ENCODE results near the gene RAI2.

The RAI2 gene

DNA sequence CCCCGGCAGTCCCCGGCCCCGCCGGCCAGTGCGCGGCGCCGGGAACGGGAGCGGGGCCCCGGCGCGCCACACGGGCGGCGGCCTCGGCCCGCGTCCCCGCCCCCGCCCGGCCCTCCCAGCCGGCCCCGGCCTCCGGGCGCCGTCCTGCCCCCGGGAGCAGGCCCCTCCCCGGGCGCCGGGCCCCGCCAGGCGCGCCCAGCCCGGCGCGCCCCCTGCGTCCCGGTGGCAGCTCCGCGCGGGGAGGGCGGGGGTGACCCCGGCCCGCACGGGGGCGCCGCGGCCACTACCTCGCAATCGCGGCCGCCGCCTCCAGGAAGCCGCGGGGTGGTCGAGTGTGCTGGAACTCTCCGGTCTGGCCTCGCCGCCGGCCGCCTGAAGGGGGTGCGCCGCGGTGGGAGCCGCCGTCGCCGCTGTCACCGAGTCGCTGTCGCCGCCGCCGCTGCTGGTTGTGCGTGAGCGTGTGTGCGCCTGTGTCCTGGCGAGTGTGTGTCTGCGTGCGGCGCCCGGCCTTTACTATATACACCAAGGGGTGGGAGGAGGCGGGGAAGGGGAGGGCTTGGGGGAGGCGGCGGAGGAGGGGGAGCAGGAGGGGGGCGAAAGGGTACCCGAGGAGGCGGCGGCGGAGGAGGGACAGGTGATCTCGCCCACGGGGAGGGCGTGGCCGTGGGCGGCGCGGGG lies at the start of gene RAI2:
Gene RAI2 (minus strand): TSS at position 488 of the 678 bp plus-strand sequence. CDS start 59,288 bp downstream, outside the sequence.
- DNase-seq (ENCODE audit: low read depth, low spot score), result peak; percentile 9

DNA sequence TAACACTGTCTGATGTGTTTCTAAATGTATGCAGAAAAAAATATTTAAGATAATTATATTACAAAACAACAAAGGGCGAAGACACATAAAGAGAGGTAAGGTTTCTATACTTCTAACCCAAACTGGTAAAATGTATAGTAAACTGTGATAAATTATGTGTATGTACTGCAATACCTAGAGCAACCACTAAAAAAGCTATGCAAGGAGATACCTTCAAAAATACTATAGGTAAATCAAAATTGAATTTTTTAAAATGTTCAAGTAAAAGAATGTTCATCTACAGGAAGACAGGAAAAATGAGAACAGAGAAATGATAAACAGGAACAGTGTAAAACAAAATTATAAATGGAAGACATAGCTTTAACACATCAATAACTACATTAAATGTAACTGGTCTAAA lies 27.3 kb upstream of the RAI2 start:
- DNase-seq (ENCODE audit: low read depth, low spot score), result no peak

DNA sequence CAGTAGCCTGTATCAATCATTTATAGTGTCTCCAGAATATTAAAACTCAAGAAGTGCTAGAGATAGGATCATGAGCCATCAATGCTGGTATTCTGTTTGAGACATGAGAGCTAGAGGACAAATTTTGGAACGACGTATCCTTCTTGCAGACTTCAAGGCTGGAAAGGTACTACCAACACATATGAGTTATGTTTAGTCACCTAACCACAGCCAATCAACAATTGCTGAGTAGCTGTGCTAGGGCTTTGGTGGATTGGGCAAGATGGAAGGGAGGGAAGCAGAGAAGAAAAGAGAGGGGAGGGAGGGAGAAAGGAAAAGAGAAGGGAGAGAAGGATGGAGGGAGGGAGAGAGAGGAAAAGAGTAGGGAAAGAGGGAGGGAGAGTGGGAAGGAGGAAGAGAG lies 21.6 kb upstream of the RAI2 start:
- no peak for DNase-seq (ENCODE audit: low read depth, low spot score)

DNA sequence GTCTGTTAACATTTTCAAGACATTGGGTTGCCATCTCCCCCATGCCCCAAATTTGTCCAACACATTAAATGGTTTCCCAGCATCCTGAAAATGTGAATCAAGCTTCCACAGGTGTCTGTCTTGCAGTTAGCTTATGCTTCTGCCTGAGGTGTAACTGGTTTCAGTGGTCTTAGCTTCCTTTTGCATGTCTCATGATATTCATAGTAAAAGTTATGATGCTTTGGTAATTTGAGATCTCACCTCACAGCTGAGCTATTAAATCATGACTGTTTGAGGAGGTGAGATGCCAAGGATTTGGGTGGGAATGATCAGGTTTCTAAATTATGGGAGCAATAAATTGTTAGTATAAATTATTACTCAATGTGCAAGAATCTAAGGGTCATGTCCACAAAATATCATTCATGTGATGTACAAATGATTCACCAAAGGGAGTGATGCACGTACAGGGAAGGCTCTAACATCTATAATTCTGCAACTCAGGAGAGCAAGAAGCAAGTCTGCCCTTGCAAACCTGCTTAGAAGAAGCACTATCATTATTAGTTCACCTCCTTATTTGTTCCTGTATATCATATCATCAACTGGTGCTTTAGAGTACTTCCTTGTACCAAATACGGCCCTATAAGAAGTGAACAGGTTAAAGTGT lies 17.1 kb upstream of the RAI2 start:
- no peak for DNase-seq (ENCODE audit: low read depth, low spot score)

DNA sequence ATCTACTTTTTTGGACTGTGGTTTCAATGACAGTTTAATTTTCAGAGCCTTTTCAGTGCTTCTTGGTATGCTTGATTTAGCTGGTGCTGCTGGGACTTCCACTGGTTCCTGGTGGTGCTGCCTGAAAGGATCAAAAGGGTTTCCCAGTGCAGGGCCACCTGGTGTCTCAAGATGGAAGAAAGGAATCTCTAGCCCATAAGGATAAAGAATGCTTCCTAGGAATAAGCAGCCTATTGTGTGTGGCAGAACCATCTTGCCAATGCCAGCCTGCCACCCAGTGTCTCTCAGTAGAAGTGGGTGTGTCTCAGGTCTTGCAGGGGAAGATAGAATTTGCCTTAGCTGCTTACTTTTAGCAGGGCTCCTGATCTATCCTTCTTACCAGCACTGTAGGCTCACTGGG lies 15.0 kb upstream of the RAI2 start:
- no peak for DNase-seq (ENCODE audit: low read depth, low spot score)

DNA sequence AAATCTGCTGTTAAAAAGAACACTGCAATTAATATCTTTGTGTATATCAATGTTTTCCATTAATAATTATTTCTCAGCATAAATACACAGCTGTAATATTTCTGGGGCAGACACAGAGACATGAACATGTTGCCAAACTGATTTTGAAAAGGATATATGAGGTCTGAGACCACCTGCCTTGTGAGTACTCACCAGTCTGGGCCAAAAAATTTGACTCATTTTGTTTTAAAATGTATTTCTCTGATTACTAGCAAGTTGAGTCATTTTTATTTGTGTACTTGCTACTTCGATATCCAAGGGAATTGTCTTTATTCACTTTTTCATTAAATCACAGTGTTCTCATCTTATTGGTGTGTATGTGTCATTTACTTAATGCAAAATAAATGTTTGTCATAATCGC lies 8.5 kb upstream of the RAI2 start:
- no peak for DNase-seq (ENCODE audit: low read depth, low spot score)

DNA sequence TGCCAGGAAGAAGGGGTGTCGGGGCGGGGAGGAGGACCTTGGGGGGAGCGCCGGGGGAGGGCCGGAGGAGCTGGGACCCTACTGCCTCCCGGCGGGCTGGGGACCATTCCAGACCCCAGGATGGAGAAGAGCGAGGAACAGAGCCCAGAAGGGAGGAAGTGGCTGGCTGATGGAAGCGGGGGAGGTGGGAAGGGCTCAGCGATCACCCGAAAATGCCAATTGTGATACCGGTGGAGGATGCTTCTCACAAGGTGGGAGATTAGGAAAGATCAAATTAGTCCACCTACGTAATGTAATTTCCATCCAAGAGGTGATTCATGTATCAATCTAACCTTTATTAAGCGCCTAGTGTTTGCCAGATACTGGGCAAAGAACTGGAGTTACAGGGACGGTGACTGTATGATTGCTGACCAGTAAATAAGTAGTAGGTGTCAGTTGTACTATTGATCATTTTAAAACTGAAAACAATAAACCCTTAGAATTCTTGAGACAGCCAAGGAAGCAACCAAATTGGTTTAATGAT lies 452 bp upstream of the RAI2 start:
- no peak for DNase-seq (ENCODE audit: low read depth, low spot score)

DNA sequence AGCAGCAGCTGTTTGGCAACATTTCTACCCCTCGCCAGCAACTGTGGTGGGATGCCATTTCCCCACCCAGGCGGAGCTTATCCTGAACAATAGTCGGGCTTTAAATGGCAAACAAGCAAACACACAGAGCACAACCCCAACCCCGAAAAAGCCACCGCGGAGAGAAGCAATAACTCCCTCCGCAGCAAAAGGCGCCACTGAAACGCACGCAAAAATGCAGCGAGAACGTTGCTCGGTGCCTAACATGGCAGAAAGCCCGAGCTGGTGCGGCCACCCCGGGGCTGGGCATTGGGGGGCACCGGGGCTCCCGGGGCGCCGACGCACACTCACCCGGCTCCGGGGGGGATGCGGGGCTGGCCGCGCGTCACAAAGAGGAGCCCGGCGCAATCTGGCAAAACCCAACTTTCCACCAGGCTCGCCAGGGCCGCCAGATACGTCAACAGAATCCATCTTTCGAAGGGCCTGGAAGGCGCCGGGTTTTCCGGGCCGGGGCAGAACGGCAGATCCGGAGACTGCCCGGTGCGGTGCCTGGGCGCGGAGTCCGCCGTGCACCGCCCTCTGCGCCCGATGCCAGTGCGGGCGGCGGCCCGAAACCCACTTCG lies 818 bp downstream of the RAI2 start:
- peak; percentile 15 for DNase-seq (ENCODE audit: low read depth, low spot score)

DNA sequence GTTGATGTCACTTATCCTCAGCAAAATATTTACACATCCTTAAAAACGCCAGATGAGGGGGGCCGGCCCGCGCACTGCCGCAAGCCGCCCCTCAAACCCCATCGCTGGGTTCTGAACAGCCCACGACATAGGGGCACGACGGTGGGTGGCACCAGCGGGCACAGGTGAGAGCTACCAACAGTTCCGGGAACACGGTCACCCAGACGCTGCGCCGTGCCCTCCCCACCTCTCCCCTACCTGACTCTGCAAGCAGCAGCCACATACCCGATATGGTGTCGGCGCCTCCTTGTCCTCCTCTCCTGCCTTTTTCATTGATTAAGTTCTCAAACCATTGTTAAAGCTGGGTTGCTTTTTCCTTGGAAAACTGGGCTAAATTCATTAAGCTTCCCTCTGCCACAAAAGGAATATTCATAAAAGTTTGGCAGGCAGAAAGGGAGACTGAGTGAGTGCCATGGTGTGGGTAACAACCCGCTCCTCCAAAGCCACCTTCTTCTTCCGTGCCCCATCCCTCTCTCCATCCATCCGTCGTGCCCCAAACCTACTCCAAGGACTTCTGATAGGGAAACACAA lies 1.4 kb downstream of the RAI2 start:
- DNase-seq (ENCODE audit: low read depth, low spot score), result no peak

DNA sequence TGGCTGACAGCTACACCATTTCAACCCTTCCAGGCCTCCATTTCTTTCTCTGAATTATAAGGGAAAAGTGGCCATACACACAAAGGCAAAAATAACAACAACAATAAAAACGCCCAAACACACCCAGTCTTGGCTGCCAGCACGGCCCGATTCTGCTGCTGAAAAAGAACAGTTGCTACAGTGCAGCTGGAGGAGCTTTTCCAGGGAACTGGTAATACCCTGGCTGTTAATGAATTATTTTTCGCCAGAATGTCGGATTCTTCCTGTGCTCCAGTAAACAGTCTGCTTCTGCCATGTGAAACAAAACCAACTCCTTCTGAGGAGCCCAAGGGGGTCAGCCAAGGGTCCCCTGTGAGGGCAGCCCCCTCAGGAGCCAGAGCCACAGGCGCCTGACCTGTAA lies 6.6 kb downstream of the RAI2 start:
- no peak for DNase-seq (ENCODE audit: low read depth, low spot score)

DNA sequence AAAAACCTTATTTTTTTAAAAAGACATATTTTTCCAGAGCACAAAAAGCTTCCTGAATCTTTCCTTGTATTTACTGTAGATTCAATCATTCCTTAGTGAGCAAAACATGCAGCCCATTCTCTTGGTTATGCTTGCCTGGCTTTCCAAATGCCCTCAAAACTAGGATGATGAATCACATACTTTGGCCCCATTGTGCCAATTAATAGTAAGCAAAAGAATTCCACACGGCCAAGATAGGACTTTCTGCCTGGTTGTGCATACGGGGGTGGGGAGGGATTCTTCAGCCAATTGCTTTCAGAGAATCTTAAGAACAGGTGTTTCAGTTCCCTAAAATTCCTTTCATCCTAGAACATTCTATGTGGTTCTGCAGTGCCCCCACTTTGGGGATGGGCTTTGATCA lies 7.0 kb downstream of the RAI2 start:
- no peak for DNase-seq (ENCODE audit: low read depth, low spot score)

DNA sequence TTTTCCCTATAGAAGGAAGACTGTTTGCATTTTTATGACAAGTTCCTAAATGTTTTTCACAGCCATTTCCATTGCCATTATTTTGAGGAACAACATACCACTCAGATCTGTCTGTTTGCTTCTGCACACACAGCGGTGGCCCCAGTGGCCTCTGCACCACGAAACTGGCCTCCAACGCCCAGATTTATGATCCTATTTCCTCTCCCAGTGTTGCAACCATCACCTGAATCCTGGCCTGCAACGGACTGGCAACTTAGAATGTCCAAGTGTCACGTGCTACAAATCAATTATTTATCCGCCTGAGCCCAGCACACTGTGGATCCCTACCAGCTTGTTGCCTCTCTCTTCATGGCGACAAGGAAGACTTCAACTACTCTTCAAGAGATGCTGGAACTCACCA lies 9.2 kb downstream of the RAI2 start:
- DNase-seq (ENCODE audit: low read depth, low spot score), result no peak

DNA sequence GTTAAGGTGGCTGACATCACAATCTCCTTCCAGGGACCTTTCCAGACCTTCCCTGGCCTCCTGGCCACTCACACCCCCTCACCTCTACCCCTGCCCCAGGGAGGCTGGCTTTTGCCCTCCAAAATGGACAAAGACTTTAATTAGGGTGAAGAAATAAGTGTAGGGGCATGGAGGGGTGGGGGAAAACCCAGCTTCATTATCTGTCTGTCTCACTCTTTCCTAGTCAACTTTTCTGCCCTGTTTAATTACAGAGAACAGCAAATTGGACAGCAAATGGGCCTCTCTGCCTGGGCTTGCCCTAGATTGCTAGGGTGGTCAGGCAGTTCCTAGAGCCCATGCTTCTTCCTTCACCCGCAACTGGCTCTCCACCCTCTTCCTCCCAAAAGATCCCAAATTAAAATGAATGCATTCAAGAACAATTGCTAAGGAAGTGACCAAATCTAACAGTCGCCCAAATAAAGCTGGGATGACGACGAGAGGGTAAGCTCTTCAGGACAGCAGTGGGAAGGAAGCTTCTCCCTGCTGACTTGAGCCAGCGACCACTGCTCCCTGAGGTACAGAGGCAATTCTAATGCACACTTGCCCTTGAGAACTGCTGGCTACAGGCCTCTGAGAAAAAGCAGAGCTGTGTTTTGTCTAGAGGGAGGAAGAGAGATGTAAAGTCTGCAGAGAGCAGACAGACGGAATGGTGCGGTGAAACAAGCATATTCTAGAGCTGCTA lies 12.4 kb downstream of the RAI2 start:
- no peak for DNase-seq (ENCODE audit: low read depth, low spot score)

DNA sequence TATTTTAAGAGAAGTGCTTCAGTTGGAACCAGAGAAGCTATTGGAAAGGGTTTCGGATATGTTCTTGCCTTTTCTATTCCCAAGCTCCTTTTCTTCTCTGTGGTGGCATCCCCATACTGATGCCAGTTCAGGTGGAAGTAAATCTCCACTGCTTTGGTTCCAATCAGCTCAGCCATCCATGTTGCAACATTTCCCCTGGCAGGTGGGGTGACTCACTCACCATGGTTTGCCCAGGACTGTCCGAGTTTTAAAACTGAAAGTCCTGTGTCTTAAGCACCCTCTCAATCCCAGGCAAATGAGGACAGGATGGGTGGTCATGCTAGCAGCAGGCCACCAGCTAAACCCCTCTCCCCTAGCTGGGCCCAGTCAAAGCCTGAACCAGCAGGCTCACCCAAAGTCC lies 15.1 kb downstream of the RAI2 start:
- DNase-seq (ENCODE audit: low read depth, low spot score), result no peak

DNA sequence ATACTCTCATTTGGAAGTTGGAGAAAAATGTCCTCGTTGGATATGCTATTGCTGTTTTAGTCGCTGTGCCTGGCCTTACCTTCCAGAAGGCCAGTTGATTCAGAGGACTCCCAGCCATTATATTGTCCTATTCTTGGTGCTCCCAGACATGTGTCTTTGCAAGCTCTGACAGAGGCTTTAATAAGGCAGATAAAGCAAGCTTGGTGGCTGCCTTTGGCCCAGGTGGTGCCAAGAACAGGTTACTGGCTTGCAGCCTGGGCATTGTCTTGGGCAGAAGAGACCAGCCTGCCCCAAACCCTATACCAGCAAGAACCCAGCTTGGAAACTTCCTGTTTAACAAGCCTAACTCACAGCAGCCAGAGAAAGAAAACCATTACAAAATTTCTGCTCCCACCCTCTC lies 16.9 kb downstream of the RAI2 start:
- DNase-seq (ENCODE audit: low read depth, low spot score), result no peak

DNA sequence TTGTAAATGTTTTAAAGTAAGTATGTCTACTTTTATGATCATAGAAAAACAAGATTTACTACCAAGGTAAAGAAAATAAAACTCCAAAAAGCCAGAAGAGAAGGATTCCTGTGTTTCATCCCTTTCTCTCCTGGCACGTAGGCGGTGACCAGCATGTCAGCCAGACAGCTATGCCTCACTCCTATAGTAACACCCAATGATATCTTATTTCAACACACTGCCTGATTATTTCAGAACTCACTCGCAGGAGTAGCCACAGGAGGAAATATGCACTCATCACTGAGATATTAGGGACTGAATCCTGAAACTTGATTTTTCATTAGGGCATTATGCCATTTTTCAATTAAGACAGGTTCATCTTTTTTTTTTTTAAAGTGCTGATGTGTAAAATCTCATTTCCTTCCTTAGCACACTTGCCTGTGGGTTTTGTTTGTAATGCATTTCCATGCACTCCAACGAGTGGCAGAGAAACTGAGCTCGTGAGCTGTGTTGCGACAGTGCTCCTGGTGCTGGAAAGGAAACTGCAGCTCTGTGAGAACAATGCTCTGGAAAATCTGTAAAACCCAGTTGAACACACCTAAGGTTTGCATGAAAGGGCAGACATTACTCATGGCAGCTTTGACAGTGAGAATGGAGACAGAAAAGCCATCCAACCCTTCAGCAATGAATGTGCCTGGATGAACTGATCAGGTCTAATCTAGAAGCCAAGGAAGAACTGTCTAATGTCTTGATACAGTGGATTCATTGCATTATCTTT lies 18.2 kb downstream of the RAI2 start:
- DNase-seq (ENCODE audit: low read depth, low spot score), result no peak

DNA sequence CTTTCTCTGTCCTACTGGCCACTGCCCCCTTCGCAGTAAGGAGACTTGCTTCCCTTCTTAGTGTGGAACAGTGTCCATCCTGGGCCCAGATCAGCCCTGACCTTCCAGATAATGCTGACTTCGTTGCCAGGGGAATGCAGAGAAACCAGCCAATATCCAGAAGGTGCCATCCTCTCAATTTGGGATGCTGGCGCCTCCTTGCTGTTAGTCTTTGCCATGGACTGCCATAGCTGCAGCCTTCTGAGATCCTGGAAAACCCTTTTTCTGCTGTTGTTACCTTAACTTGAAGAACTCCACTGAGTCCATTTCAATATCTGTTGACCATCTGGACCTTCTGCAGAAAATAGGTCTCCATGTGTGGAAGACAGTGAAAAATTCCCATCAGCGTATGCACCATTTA lies 21.8 kb downstream of the RAI2 start:
- no peak for DNase-seq (ENCODE audit: low read depth, low spot score)

DNA sequence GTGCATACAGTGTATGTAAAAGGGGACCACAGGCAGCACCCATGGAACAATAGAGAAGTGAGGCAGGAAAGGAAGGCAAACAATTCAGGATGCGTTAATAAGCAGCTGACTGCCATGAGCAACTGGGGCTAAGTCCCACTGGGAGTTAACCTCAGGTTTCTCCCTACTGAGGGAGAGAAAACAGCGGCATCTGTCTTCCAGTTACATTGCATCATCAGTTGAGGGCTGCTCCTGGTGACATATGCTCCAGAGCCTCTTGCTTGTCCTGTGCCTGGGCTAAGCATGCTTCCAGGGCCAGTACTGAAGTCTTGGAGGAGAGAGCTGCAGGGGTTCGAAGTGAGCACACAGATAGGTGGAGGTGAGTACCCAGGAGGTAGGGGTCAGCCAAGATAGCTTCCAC lies 24.3 kb downstream of the RAI2 start:
- no peak for DNase-seq (ENCODE audit: low read depth, low spot score)

DNA sequence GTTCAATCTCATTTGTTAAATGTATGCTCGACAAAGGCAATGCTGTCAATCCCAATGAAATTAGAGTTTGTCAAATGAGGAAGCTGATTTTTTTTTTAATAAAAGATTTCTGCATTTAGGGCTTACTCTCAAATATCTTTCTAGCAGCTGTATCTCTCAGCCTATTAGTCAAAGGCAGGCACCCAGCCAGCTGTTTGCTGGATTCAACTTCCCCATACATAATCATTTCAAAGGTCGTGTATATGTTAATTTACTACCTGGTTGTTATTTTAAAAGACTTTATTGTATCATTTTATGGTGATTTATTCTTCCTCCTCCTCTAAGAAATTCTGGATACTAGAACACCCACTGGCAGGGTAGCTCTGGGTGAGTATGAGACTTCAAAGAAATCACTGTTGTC lies 27.1 kb downstream of the RAI2 start:
- no peak for DNase-seq (ENCODE audit: low read depth, low spot score)

DNA sequence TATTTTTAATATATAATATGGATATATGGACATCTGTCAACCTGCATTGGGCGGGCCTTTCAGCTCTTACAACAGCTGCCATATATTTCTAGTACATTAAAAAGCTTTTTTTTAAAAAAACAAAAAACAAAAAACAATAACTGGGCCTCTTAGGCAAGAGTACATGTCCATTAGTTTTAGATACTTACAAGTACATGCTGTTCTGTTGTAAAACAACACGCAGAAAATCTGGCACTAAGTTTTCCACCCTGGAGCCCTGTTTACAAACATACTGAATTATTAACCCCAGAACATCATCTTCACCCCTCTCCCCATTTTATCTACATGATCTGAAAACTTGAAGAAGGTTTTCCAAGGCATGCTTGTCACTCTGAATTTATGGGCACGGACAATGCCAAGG lies 29.8 kb downstream of the RAI2 start:
- no peak for DNase-seq (ENCODE audit: low read depth, low spot score)

DNA sequence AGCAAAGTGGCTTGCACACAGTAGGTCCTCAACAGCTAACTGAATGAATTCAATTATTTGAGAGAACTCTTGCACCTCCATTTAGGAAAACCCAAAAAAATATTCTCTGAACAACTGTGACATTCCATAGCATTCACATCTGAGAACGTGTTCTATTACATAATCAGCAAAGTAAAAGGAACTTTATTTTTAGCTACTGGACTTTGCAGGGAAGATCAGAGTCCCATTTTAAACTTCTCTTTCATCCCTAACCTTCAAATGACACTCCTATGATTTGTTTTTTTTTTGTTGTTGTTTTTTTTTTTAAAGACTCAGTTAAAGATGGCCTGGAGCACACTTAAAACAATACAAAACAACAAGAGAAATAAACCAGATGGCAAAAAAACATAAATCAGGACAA lies 30.9 kb downstream of the RAI2 start:
- DNase-seq (ENCODE audit: low read depth, low spot score), result no peak

All from astrocyte of the hippocampus (primary cell).